ENCODE measurements around the gene LIN37. TPM values are rescaled to one million over a fixed set of nuclear protein-coding genes. Genes with fewer than 3 reads are reported as not detected.

The LIN37 gene
- polyA plus RNA-seq, 1 donor (not counting 4 experiments of a cell fraction or from before 2014, with no cell fraction given): 6.7 TPM

DNA sequence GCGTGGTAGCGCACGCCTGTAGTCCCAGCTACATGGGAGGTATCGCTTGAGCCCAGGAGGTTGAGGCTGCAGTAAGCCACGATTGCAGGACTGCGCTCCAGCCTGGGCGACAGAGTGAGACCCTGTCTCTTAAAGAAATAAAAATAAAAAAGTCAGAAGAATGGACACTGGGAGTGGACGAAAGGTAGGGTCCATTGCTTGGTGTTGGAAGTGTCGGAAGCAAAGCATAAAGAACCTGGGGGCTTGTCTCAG lies 26.6 kb downstream of the LIN37 start:
- DNase-seq (ENCODE audit: low read depth, low spot score) (no peak), FAIRE-seq (no peak)
- Histone ChIP-seq H3K36me3 (ENCODE audit: control insufficient read depth in 2 of 2, extremely low read depth in 1 of 2, insufficient read depth in 2 of 2, low read length in 2 of 2) (no peaks in the 10 kb centered on the region), H3K79me2 (ENCODE audit: control insufficient read depth, insufficient read depth, low read length) (no peaks in the 10 kb centered on the region), H3K27ac (ENCODE audit: control insufficient read depth, insufficient read depth, low read length) (no peak overlapping the region), H3K4me1 (ENCODE audit: control insufficient read depth, extremely low read depth, insufficient read depth, low read length) (peaks cover 4% of the 10 kb centered on the region), H3K9ac (ENCODE audit: control insufficient read depth, extremely low read depth, insufficient read depth, low read length) (no peak overlapping the region), H4K20me1 (ENCODE audit: control insufficient read depth, extremely low read depth, insufficient read depth, low read length) (no peaks in the 10 kb centered on the region), H3K9me1 (ENCODE audit: control insufficient read depth, extremely low read depth, insufficient read depth, low read length) (no peaks in the 10 kb centered on the region), H3K4me3 (ENCODE audit: control insufficient read depth in 2 of 3, extremely low read depth in 1 of 3, insufficient read depth in 2 of 3, low read depth in 1 of 3, low read length in 3 of 3) (peak overlapping the region in 2 of 3 experiments; percentile 58 to 60), H3K9me3 (ENCODE audit: control insufficient read depth, low read depth, low read length) (no peaks in the 10 kb centered on the region), H2AFZ (ENCODE audit: control insufficient read depth, low read length) (peak overlapping the region; percentile 35), H3K4me2 (ENCODE audit: control insufficient read depth, extremely low read depth, insufficient read depth, low read depth, low read length) (peak overlapping the region; percentile 80), H3K27me3 (ENCODE audit: control insufficient read depth, extremely low read depth, insufficient read depth, low read length) (no peaks in the 10 kb centered on the region)
- TF ChIP-seq EZH2 (IDR thresholded peaks at IDR 0.05; ENCODE audit: low read length) (no peak), CTCF (optimal IDR thresholded peaks at IDR 0.05 in 1 of 3, IDR thresholded peaks at IDR 0.05 in 1 of 3, conservative IDR thresholded peaks at IDR 0.05 in 1 of 3; ENCODE audit: extremely low read depth in 1 of 3, insufficient read depth in 2 of 3, low read length in 3 of 3) (no peak)
- dilution Hi-C loops (cut with MboI; ENCODE audit: extremely low pct_ligation_motif_present, low sequenced_read_pairs): no loop called here

GRCh38 chr19:35775298-35776101 lies 27.1 kb downstream of the LIN37 start, which contains the start of gene ARHGAP33:
ARHGAP33 (plus strand) TSS chr19:35775564; CDS start chr19:35775659, 95 bp downstream.
- H3K79me2 ChIP-seq (ENCODE audit: control insufficient read depth, insufficient read depth, low read length): no peaks in the 10 kb centered on the region
- DNase-seq (ENCODE audit: low read depth, low spot score) (peak; percentile 61), FAIRE-seq (no peak)
- no peak within 1 kb of the TSS for H3K27ac ChIP-seq (ENCODE audit: control insufficient read depth, insufficient read depth, low read length)
- peak within 1 kb of the TSS; percentile 45 to 60 (median 58) for H3K4me3 ChIP-seq (ENCODE audit: control insufficient read depth in 2 of 3, extremely low read depth in 1 of 3, insufficient read depth in 2 of 3, low read depth in 1 of 3, low read length in 3 of 3)
- no peaks in the 10 kb centered on the region for H3K9me1 ChIP-seq (ENCODE audit: control insufficient read depth, extremely low read depth, insufficient read depth, low read length)
- no peaks in the 10 kb centered on the region for H3K9me3 ChIP-seq (ENCODE audit: control insufficient read depth, low read depth, low read length)
- H3K36me3 ChIP-seq (ENCODE audit: control insufficient read depth in 2 of 2, extremely low read depth in 1 of 2, insufficient read depth in 2 of 2, low read length in 2 of 2): no peaks in the 10 kb centered on the region
- H3K4me1 ChIP-seq (ENCODE audit: control insufficient read depth, extremely low read depth, insufficient read depth, low read length): peaks cover 4% of the 10 kb centered on the region
- H3K9ac ChIP-seq (ENCODE audit: control insufficient read depth, extremely low read depth, insufficient read depth, low read length): no peak within 1 kb of the TSS
- no peaks in the 10 kb centered on the region for H3K27me3 ChIP-seq (ENCODE audit: control insufficient read depth, extremely low read depth, insufficient read depth, low read length)
- H4K20me1 ChIP-seq (ENCODE audit: control insufficient read depth, extremely low read depth, insufficient read depth, low read length): no peaks in the 10 kb centered on the region
- dilution Hi-C loops (cut with MboI; ENCODE audit: extremely low pct_ligation_motif_present, low sequenced_read_pairs): no loop called here
- H3K4me2 ChIP-seq (ENCODE audit: control insufficient read depth, extremely low read depth, insufficient read depth, low read depth, low read length): peak within 1 kb of the TSS; percentile 80
- peak within 1 kb of the TSS; percentile 76 for H2AFZ ChIP-seq (ENCODE audit: control insufficient read depth, low read length)
- no peak for TF ChIP-seq EZH2 (IDR thresholded peaks at IDR 0.05; ENCODE audit: low read length)
- TF ChIP-seq CTCF (optimal IDR thresholded peaks at IDR 0.05 in 1 of 3, IDR thresholded peaks at IDR 0.05 in 1 of 3, conservative IDR thresholded peaks at IDR 0.05 in 1 of 3; ENCODE audit: extremely low read depth in 1 of 3, insufficient read depth in 2 of 3, low read length in 3 of 3): no peak
